Tibial artery (tissue), 4 donors: Measurements from ENCODE around the gene LPP.

Source experiments
- DNase-seq, 2 donors: peaks; one replicate each; pipeline ENCODE4 v3.0.0-alpha.2; 2019
- H3K27ac ChIP-seq, 2 donors: fragments of 200-600 bp; sonication (generic) in 1 of 2; 1 replicate in 1 of 2; 2 replicates in 1 of 2; pipeline ENCODE4 v1.5.1; 2018 to 2019; ENCODE audit warnings: mild to moderate bottlenecking in 1 of 2
- H3K27me3 ChIP-seq, 2 donors: fragments of 200-600 bp; sonication (generic) in 1 of 2; one replicate each; pipeline versions ENCODE4 v1.5.1 to v1.6.0; 2016 to 2019
- H3K36me3 ChIP-seq, 3 donors: fragments of 200-600 bp; sonication (generic) in 2 of 3; one replicate each; pipeline ENCODE4 v1.5.1; 2016 to 2019; ENCODE audit warnings: mild to moderate bottlenecking in 2 of 3
- H3K4me1 ChIP-seq, 4 donors: fragments of 200-600 bp; sonication (generic) in 2 of 4; 1 replicate in 3 of 4; 2 replicates in 1 of 4; pipeline ENCODE4 v1.5.1; 2016 to 2019
- H3K4me3 ChIP-seq, 2 donors: fragments of 200-600 bp; sonication (generic) in 1 of 2; 1 replicate in 1 of 2; 2 replicates in 1 of 2; pipeline ENCODE4 v1.5.1; 2018 to 2019; ENCODE audit warnings: mild to moderate bottlenecking in 2 of 2
- H3K9me3 ChIP-seq, 3 donors: fragments of 200-600 bp; sonication (generic) in 1 of 3; one replicate each; pipeline ENCODE4 v1.5.1; 2016 to 2019
- intact Hi-C: fragments of 100-400 bp; cut with DNase I; formaldehyde crosslinking; loops from one replicate; pipeline ENCODE4 v1.15.0; 2023; ENCODE audit warnings: low total_unique reads
- TF ChIP-seq, protein P1 (sequence below), 2 experiments: fragments of 200-600 bp in 1 of 2; fragments of 450-650 bp in 1 of 2; IDR thresholded peaks; one replicate each; pipeline ENCODE4 v1.5.1; 2017 to 2019; ENCODE audit warnings: antibody characterized with exemption in 2 of 2, mild to moderate bottlenecking in 1 of 2, moderate library complexity in 1 of 2

Gene LPP

DNA sequence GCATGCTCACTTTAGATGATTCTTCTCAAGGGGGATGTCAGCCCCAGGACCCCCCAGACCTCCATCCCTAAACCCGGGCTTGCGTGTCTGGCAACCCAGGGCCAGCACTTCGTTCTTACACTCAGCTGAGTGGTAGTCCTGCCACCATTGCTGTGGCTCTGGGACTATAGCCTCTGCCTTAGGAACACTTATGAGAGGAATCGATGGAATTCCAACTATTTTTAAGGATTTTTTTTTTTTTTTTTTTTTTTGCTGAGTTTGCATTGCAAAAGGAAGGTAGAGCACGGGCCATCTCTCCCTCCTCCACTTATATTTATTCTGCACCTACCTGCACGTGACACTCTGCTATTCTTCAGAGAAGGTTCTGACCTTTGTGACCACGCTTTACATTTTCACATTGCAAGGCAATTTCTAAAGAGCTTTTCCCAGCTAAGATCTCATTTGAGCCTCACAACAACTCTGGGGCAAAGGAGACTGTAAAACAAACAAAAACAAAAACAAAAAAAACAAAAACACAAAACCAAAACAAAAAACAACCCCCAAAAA, 113.9 kb downstream of the LPP start:
- no peaks in the 10 kb centered on the region for H3K9me3 ChIP-seq
- H3K4me3 ChIP-seq = no peak overlapping the region
- peaks cover 0 to 98% (median 91%) of the 10 kb centered on the region in 4 donors for H3K4me1 ChIP-seq
- H3K36me3 ChIP-seq = no peaks in the 10 kb centered on the region
- no peak for DNase-seq
- H3K27ac ChIP-seq = peak overlapping the region; percentile 90 to 96
- intact Hi-C loops = loop anchor here (5.0 kb wide), 2 partner anchors 96 to 116 kb away; partner anchors contain the start of gene LPP
- no peaks in the 10 kb centered on the region for H3K27me3 ChIP-seq
- TF ChIP-seq, protein P1, sequence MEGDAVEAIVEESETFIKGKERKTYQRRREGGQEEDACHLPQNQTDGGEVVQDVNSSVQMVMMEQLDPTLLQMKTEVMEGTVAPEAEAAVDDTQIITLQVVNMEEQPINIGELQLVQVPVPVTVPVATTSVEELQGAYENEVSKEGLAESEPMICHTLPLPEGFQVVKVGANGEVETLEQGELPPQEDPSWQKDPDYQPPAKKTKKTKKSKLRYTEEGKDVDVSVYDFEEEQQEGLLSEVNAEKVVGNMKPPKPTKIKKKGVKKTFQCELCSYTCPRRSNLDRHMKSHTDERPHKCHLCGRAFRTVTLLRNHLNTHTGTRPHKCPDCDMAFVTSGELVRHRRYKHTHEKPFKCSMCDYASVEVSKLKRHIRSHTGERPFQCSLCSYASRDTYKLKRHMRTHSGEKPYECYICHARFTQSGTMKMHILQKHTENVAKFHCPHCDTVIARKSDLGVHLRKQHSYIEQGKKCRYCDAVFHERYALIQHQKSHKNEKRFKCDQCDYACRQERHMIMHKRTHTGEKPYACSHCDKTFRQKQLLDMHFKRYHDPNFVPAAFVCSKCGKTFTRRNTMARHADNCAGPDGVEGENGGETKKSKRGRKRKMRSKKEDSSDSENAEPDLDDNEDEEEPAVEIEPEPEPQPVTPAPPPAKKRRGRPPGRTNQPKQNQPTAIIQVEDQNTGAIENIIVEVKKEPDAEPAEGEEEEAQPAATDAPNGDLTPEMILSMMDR (IDR thresholded peaks at IDR 0.05) = no peak

DNA sequence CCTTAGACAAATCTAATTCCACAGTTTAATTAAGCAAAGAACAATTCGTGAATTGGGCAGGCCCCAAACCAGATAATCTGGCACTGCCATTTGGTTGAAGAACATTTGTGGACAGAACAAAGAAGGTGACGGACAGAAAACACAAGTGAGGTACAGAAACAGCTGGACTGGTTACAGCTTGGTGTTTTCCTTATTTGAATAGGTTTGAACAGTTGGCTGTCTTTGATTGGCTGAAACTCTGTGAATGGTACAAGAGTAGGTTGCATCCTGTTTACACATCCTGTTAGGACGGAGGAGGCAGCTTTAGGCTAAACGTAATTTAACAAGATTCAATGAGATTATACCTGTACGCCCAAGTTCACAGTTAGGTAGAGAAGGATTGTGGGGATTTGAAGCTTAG, 114.4 kb downstream of the LPP start:
- TF ChIP-seq, protein P1 (IDR thresholded peaks at IDR 0.05) = no peak
- H3K27ac ChIP-seq = peak overlapping the region; percentile 90 to 96
- no peaks in the 10 kb centered on the region for H3K36me3 ChIP-seq
- DNase-seq = no peak
- H3K4me1 ChIP-seq = peaks cover 0 to 98% (median 90%) of the 10 kb centered on the region in 4 donors
- H3K9me3 ChIP-seq = no peaks in the 10 kb centered on the region
- intact Hi-C loops = loop anchor here (5.0 kb wide), 2 partner anchors 96 to 116 kb away; partner anchors contain the start of gene LPP
- no peak overlapping the region for H3K4me3 ChIP-seq
- no peaks in the 10 kb centered on the region for H3K27me3 ChIP-seq

DNA sequence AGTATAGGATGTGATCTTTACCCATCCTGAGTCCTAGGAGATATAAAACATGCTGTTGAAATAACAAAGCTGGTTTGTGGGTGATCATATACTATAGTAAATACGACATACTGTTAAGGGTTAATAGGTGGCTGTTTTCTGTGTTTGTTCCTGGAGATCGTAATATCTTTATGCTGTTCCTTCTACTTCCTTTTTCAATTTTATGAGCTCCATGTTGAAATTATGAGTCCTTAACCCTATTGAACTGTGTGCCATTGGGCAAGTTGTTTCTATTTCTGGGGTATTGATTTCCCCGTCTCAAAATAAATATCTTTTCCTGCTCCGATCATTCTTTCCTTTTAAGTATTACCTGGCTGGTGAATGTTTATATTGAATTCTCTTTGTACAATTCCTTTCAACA, 115.1 kb downstream of the LPP start:
- intact Hi-C loops = loop anchor here (5.0 kb wide), 2 partner anchors 97 to 117 kb away; partner anchors contain the start of gene LPP
- H3K27me3 ChIP-seq = no peaks in the 10 kb centered on the region
- H3K9me3 ChIP-seq = no peaks in the 10 kb centered on the region
- TF ChIP-seq, protein P1 (IDR thresholded peaks at IDR 0.05) = no peak
- peak overlapping the region; percentile 90 to 96 for H3K27ac ChIP-seq
- no peaks in the 10 kb centered on the region for H3K36me3 ChIP-seq
- no peak overlapping the region for H3K4me3 ChIP-seq
- no peak for DNase-seq
- H3K4me1 ChIP-seq = peaks cover 0 to 98% (median 85%) of the 10 kb centered on the region in 4 donors

DNA sequence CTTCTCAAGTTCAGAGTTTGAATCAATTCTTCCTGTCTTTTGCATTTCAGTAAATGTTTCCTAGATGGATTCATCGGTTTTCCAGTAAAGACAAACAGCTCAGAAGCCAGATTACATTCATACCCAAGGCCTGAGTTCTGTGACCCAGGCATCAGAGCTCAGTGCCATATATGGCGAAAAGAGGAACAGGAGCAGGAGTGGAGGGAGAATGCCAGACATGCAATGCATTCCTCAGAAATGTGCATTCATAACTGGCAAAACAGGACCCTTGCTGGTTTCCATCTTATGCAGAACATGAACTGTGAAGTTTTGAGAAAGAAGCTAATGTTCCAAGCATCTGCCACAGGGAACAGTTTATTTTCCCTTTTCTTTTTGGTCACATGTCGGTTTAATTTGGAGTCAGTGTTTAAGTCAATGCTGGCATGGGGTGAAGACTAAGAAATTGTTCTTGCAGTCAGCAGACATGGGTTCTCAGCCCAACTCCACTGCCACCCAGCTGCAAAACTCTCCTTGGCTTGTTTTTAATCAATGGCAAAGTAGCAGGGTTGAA, 116.5 kb downstream of the LPP start:
- Histone ChIP-seq H3K27me3 (no peaks in the 10 kb centered on the region), H3K36me3 (no peaks in the 10 kb centered on the region), H3K9me3 (no peaks in the 10 kb centered on the region), H3K4me3 (no peak overlapping the region), H3K27ac (peak overlapping the region; percentile 90 to 96), H3K4me1 (peaks cover 0 to 98% (median 86%) of the 10 kb centered on the region in 4 donors)
- DNase-seq = peak in 1 of 2 donors; percentile 65
- intact Hi-C loops = loop anchor here (5.0 kb wide), 2 partner anchors 218 to 528 kb away; no protein-coding TSS in a partner anchor
- TF ChIP-seq, protein P1 (IDR thresholded peaks at IDR 0.05) = no peak

DNA sequence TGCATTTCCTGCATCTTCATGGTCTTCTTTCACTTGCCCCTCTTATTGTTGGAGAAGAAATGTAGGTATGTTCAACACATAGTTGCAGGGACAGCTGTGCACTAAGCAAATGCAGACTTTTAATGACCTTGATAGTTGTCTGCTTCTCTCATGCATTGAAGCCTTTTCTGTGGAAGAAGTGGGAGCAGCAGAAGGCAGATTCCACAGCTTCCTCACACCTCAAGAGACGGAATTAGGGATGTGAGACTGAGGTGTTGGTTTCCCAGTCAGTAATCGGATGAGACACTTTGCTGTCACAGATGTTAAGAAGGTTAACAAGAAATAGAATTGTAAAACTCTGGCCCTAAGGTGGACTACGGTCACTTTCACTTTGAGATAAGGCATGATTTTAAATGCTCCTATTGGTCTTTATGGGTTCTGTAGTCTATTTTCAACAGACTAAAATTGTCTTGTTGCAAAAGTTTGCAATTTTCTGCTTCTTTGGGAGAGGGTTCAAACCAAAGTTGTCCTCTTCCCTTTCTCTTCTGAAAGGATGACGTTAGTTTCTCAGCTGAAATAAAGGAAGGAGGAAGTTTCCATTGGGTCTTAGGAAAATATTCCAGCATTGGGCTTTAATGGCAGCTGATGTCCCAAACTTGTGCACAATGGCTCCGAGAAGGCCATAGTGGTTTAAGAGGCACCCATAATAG, 117.4 kb downstream of the LPP start:
- no peaks in the 10 kb centered on the region for H3K27me3 ChIP-seq
- intact Hi-C loops = loop anchor here (5.0 kb wide), 2 partner anchors 219 to 529 kb away; no protein-coding TSS in a partner anchor
- TF ChIP-seq, protein P1 (IDR thresholded peaks at IDR 0.05) = no peak
- no peak for DNase-seq
- no peaks in the 10 kb centered on the region for H3K36me3 ChIP-seq
- no peaks in the 10 kb centered on the region for H3K9me3 ChIP-seq
- H3K27ac ChIP-seq = peak overlapping the region; percentile 90 to 96
- no peak overlapping the region for H3K4me3 ChIP-seq
- H3K4me1 ChIP-seq = peaks cover 0 to 98% (median 86%) of the 10 kb centered on the region in 4 donors
